Dendritic cell treated with granulocyte-macrophage colony-stimulating factor and Interleukin-4, amounts not matched to agents 40 ng/mL and 50 ng/mL, for 4 days (primary cell): Measurements from ENCODE around the gene ITGBL1.

Experiments
- H3K27ac Mint-ChIP-seq: one replicate; pipeline ENCODE4 v1.8.0; 2022; ENCODE audit warnings: mild to moderate bottlenecking, mixed read lengths
- H3K27me3 Mint-ChIP-seq: one replicate; pipeline ENCODE4 v1.8.0; 2022; ENCODE audit warnings: mild to moderate bottlenecking, mixed read lengths
- H3K36me3 Mint-ChIP-seq: one replicate; pipeline ENCODE4 v1.8.0; 2022; ENCODE audit warnings: low read depth, mixed read lengths
- H3K4me1 Mint-ChIP-seq: one replicate; pipeline ENCODE4 v1.8.0; 2022; ENCODE audit warnings: low read depth, mixed read lengths
- H3K4me3 Mint-ChIP-seq: one replicate; pipeline ENCODE4 v1.8.0; 2022; ENCODE audit warnings: mild to moderate bottlenecking, moderate library complexity, mixed read lengths
- H3K9me3 Mint-ChIP-seq: one replicate; pipeline ENCODE4 v1.8.0; 2022; ENCODE audit warnings: mixed read lengths
- intact Hi-C: fragments of 100-400 bp; cut with micrococcal nuclease; formaldehyde crosslinking; loops from one replicate; pipeline ENCODE4 v1.15.0; 2022

ITGBL1 gene

DNA sequence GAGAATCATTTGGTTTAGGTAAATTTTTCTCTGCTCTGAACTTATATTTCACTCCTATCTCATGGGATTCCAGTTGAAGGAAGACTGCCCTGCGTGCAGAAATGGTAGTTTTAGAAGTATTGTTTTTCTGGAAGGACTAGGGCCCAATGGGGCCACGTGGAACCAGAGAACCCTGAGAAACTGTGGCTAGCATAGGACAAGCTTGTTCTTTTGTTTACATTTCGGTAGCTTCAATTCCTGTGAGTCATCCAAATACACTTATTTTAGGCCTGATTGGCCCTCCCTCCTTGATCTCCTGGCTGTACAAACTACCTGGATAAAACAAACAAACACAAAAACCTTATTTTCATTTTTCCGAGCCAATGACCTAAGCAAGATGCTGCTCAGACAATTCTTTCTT is 124.0 kb downstream of the ITGBL1 start:
- intact Hi-C loops = no loop called here
- no peaks in the 10 kb centered on the region for H3K9me3 Mint-ChIP-seq
- H3K27me3 Mint-ChIP-seq = no peaks in the 10 kb centered on the region
- H3K4me1 Mint-ChIP-seq = no peaks in the 10 kb centered on the region
- H3K4me3 Mint-ChIP-seq = no peak overlapping the region
- H3K36me3 Mint-ChIP-seq = no peaks in the 10 kb centered on the region
- no peak overlapping the region for H3K27ac Mint-ChIP-seq

DNA sequence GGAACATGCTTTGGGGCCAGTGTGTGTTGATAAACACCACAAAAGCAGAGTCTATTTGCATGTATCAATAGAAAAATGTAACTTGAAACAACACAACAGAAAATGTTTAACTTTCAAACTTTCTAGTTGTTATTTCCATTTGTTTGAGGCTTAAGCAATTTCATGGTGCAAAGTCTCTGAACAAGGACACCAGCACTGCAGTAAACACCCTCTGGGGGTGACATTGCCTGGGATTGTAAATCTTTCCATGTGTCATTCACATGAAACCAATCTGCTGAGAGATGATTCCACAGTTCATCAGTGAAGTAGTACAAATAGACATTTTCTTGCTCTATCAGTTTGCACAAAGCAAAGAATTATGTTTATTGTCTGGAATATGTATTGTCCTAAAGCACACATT is 124.5 kb downstream of the ITGBL1 start:
- intact Hi-C loops = no loop called here
- Mint-ChIP-seq H3K9me3 (no peaks in the 10 kb centered on the region), H3K27ac (no peak overlapping the region), H3K27me3 (no peaks in the 10 kb centered on the region), H3K4me3 (no peak overlapping the region), H3K36me3 (no peaks in the 10 kb centered on the region), H3K4me1 (no peaks in the 10 kb centered on the region)

DNA sequence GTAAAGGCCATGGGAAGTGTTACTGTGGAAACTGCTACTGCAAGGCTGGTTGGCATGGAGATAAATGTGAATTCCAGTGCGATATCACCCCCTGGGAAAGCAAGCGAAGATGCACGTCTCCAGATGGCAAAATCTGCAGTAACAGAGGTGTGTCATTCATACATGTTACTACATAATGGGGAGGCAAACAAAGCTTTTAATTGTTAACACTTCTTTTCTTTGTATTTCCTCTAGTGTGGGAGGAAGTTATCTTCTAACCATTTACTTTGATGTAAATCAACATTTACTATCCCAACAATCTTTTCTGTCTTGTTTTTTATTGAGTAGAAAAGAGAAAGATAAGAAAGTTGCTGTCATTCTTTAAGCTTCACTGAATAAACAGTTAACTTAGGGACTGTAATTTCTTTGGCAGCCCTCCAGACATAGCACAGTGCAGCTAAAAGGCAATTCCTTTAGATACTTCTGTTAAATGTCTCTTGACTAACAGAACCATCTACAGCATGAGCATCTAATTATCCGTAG is 126.9 kb downstream of the ITGBL1 start:
- Mint-ChIP-seq H3K4me3 (no peak overlapping the region), H3K4me1 (no peaks in the 10 kb centered on the region), H3K9me3 (no peaks in the 10 kb centered on the region), H3K36me3 (no peaks in the 10 kb centered on the region), H3K27me3 (no peaks in the 10 kb centered on the region), H3K27ac (no peak overlapping the region)
- intact Hi-C loops = no loop called here

DNA sequence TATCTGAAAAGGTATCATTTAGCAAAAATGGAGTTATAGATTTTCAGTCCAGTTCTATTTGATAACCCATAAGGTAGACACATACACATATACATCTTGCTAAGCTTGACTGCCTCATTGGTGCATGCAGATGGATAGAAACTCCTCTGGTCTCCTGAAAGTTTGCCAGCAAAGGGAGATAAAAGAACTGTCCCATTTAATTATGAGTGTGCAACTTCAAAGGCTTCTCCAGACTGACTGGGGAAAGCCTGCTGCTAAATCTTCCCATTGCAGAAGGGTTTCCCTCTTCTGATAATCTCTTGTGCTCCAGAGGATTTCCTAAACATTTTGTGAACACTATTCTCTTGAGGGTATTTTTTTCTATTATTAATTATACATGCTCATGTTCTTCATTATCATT is 131.9 kb downstream of the ITGBL1 start:
- intact Hi-C loops = no loop called here
- Mint-ChIP-seq H3K36me3 (no peaks in the 10 kb centered on the region), H3K4me3 (no peak overlapping the region), H3K27me3 (no peaks in the 10 kb centered on the region), H3K9me3 (no peaks in the 10 kb centered on the region), H3K4me1 (no peaks in the 10 kb centered on the region), H3K27ac (no peak overlapping the region)

DNA sequence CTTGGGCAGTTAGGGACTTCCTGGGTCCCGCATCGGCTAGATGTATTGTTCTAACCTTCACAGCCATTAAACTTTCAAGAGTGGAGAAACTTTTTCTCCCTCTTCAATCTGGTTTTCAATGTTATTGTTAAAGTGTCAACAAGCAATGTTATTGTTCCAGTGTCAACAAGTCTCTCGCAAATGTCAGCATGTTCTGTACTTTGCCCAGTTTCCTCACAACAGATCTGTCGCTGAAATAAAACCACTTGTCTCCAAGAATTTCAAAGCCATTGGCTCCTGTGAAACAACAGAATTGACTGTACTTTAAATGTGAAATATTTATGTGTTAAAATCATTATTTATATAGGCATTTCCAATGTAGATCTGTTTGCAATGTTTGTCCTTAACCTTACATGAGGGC is 138.0 kb downstream of the ITGBL1 start:
- Mint-ChIP-seq H3K9me3 (no peaks in the 10 kb centered on the region), H3K36me3 (no peaks in the 10 kb centered on the region)

DNA sequence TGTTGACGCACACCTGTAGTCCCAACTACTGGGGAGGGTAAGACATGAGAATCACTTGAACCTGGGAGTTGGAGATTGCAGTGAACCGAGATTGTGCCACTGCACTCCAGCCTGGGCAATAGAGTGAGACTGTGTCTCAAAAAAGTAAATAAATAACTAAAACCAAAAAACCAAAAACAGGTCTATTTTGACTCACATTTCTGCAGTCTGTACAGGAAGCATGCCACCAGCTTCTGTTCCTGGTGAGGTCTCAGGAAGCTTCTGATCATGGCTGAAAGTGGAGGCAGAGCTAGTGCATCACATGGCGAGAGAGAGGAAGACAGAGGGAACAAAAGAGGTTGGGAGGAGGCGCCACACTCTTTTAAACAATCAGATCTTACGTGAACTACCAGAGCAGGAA is 142.5 kb downstream of the ITGBL1 start:
- H3K4me1 Mint-ChIP-seq = no peaks in the 10 kb centered on the region
- no peak overlapping the region for H3K4me3 Mint-ChIP-seq
- no peaks in the 10 kb centered on the region for H3K9me3 Mint-ChIP-seq
- intact Hi-C loops = no loop called here
- H3K36me3 Mint-ChIP-seq = no peaks in the 10 kb centered on the region
- no peak overlapping the region for H3K27ac Mint-ChIP-seq
- no peaks in the 10 kb centered on the region for H3K27me3 Mint-ChIP-seq

More for the DNA sequence above, 138.0 kb downstream of the ITGBL1 start:
- no peaks in the 10 kb centered on the region for H3K4me1 Mint-ChIP-seq
- no peak overlapping the region for H3K4me3 Mint-ChIP-seq
- intact Hi-C loops = no loop called here
- H3K27ac Mint-ChIP-seq = no peak overlapping the region
- H3K27me3 Mint-ChIP-seq = no peaks in the 10 kb centered on the region

DNA sequence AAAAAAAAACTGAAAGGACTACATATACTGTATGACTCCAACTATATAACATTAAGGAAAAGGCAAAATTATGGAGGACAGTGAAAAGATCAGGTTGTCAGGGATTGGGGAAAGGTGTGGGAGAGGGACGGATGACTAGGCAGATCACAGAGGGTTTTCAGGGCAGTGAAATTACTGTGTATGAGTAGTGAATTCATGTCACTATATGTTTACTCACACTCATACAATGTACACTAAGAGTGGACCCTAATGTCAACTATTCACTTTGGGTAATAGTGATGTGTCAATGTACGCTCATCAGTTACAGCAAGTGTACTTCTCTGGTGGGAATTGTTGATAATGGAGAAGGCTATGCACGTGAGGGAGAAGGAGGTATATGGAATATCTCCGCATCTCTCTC is 144.3 kb downstream of the ITGBL1 start:
- Mint-ChIP-seq H3K36me3 (no peaks in the 10 kb centered on the region), H3K27ac (no peak overlapping the region), H3K4me3 (no peak overlapping the region), H3K9me3 (peaks cover 3% of the 10 kb centered on the region), H3K27me3 (no peaks in the 10 kb centered on the region), H3K4me1 (no peaks in the 10 kb centered on the region)
- intact Hi-C loops = no loop called here

DNA sequence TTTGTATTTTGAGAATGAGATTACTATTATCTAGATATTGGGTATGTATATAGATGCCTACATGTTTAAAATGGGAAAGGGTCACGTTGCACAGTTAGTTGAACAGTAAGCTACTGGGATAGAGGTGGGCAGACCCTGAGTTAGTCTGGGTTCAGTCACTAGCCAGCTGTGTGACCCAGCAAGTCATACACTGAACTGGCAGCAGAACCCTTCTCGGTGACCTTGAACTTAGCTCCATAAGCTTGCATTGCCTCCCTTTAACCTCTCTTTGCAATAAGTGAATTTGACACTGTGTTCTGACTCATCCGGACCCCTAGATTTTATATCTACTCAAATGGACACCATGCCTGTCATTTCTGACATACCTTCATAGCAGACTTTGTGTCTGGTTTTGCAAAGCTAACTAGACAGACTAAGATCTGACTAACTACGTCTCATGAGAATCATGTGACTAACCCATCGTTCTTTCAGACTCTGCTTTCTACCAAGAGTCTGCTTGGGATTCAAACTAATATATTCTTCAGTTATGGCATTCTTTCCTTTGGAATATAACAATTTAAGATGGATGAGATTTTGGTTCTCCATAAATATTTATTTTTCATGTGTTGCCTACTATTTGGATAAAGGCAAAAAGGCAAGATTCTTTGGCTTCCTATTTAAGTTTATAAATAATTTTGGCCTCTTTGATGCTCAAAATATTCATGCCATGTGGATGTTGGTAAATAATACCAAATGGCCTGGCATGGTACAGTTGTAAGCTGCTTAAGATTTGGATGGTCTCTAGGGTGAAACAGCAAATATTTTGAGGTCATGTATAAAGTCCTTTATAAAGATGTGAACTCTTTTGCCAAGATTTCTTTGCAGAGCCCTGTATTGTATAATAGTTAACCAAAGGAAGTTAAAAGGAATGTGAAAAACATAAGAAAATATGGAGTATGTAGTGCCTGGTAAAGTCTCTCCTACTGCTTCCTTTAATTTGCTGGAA is 159.3 kb downstream of the ITGBL1 start:
- no peaks in the 10 kb centered on the region for H3K36me3 Mint-ChIP-seq
- H3K9me3 Mint-ChIP-seq = peaks cover 5% of the 10 kb centered on the region
- intact Hi-C loops = no loop called here
- H3K4me1 Mint-ChIP-seq = no peaks in the 10 kb centered on the region
- H3K27me3 Mint-ChIP-seq = no peaks in the 10 kb centered on the region
- H3K4me3 Mint-ChIP-seq = no peak overlapping the region
- H3K27ac Mint-ChIP-seq = no peak overlapping the region

DNA sequence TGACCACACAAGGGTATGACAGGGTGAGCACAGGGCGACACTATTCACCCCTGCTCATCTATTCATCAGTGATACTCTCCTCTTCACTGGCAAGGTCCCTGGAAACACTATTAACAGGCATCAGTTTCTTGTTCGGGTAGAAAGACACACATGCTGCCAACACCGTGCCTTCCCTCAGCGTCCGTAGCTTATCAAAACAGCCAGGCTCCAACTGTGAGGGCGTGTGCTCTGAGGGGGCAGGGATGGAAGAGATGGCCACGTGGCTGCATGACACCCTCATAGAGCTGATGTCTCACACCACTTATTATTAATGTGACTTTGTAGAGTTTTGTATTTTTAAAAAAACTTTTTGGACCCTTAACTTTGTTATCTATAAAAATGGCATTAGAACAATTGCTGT is 160.3 kb downstream of the ITGBL1 start:
- no peak overlapping the region for H3K27ac Mint-ChIP-seq
- H3K4me1 Mint-ChIP-seq = no peaks in the 10 kb centered on the region
- H3K9me3 Mint-ChIP-seq = peaks cover 3% of the 10 kb centered on the region
- no peaks in the 10 kb centered on the region for H3K36me3 Mint-ChIP-seq
- no peak overlapping the region for H3K4me3 Mint-ChIP-seq
- intact Hi-C loops = no loop called here
- H3K27me3 Mint-ChIP-seq = no peaks in the 10 kb centered on the region

DNA sequence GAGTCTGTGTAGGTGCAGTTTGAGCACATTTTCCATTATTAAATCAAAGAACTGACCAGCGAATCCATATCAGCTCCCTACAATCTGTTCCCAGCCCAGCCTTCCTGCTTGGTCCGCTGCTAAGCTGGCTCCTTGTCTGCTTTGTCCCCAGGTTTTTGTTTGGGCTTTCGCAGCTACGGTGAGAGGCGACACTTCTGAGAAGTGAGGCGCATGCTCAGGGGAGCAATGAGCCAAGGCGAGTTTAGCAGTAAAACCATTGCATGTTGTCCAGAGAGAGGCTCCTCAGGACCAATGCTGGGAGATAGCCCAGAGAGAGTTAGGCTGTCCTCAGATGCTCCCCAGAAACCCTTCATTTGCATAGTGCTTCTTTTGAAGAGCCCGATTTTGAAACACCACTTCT is 162.0 kb downstream of the ITGBL1 start:
- H3K4me3 Mint-ChIP-seq = no peak overlapping the region
- H3K27ac Mint-ChIP-seq = no peak overlapping the region
- no peaks in the 10 kb centered on the region for H3K27me3 Mint-ChIP-seq
- H3K9me3 Mint-ChIP-seq = no peaks in the 10 kb centered on the region
- no peaks in the 10 kb centered on the region for H3K4me1 Mint-ChIP-seq
- intact Hi-C loops = no loop called here
- no peaks in the 10 kb centered on the region for H3K36me3 Mint-ChIP-seq

DNA sequence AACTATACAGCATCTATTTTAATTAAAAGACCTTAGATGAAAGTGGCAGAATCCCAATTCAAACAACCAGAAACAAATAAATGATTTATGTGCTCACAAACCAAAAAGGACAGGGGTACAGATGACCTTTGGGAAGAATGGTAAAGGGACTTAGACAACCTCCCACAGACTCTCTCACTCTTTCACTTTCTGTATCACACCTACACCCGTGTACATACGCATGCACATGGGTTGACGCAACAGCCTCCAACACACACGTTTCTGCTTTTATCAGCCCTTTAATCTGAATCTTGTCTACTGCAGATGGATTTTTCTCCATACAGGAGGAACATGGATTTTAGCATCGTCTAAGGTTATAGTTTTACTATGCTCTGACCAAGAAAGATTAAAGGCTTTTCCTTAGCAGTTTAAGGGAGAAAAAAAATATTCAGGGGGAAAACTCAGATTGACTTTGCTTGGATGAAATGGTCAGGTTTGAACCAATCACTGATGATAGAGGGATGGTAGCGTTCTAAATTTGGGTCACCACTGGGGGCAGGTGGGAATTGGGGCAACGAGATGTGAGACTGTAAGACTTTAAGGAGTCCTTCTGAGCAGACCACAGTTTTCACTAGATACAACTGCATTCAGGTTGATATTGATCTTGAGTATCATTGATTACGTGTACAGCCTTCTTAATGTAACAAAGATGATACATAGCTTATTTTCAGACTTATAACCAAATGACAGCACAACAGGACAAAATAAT is 166.1 kb downstream of the ITGBL1 start:
- H3K27ac Mint-ChIP-seq = no peak overlapping the region
- H3K27me3 Mint-ChIP-seq = no peaks in the 10 kb centered on the region
- intact Hi-C loops = no loop called here
- H3K4me3 Mint-ChIP-seq = no peak overlapping the region
- H3K36me3 Mint-ChIP-seq = no peaks in the 10 kb centered on the region
- H3K4me1 Mint-ChIP-seq = no peaks in the 10 kb centered on the region
- no peaks in the 10 kb centered on the region for H3K9me3 Mint-ChIP-seq

DNA sequence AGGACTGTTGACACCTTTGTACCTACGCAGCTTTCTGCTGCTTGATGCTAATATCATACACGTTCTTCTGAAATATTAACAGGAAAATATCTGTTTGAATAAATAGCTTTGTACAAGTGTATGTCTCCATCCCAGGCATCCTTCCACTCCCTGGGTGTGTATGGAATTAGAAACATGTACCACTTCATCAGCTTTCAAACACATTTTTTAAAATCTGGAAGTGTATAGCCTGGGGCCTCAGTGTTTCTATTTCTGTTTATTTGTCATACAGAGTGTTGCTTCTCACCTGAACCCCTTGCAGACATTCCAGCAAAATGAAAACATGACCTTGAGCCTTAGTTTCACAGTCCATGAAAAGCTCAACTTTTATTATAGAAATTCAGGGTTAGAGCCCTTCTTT is 168.6 kb downstream of the ITGBL1 start:
- Mint-ChIP-seq H3K27ac (no peak overlapping the region), H3K4me1 (peaks cover 7% of the 10 kb centered on the region), H3K27me3 (no peaks in the 10 kb centered on the region), H3K9me3 (no peaks in the 10 kb centered on the region), H3K4me3 (no peak overlapping the region), H3K36me3 (no peaks in the 10 kb centered on the region)
- intact Hi-C loops = no loop called here

DNA sequence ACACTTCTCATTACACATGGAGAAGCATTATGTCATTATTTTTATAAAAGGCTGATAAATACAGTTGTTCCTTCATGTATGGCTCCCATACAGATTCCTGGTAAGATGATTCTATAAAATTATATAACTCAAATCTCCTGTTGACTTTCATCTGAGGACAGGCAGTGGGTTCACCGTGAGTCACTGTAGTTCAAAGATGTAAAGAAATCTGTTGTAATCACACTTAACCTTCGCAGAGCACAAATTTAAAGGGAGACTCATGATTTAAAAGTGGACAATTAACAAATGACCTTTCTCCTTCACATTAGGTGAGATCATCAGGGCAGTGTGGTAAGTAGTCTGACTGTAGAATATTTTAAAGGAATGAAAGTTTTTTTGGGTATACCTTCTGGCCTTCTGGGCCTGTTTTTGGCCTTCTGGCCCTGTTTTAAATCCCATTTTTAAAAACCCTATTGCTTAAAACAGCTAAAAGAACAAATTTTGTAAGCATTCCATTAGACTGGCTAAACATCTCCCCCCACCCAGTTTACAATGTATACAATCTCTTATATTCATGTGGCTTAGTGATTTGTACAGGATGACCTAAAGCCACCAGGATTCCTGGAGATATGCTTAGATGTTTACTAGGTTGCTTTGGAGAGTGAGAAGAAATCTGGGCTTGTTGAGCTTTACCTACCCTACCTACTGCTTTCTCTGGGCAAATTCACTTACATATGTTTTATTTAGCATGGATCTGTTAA is 171.2 kb downstream of the ITGBL1 start:
- Mint-ChIP-seq H3K4me1 (peaks cover 7% of the 10 kb centered on the region), H3K9me3 (no peaks in the 10 kb centered on the region), H3K27ac (no peak overlapping the region), H3K27me3 (no peaks in the 10 kb centered on the region), H3K4me3 (no peak overlapping the region), H3K36me3 (no peaks in the 10 kb centered on the region)
- intact Hi-C loops = no loop called here
